Endothelial cell of umbilical vein (primary cell): ENCODE data around the gene CLDN22.

ENCODE experiments used
- CTCF ChIP-seq, 2 donors: IDR thresholded peaks; 1 replicate in 1 of 2; 2 replicates in 1 of 2; pipeline ENCODE4 v1.5.1; 2011; ENCODE audit warnings: low read length in 2 of 2, mild to moderate bottlenecking in 2 of 2, moderate library complexity in 2 of 2, control low read depth in 1 of 2, inconsistent platforms in 1 of 2, low read depth in 1 of 2; ENCODE audit not compliant: insufficient read depth in 1 of 2; ENCODE audit errors: extremely low read depth in 1 of 2
- EZH2 ChIP-seq: IDR thresholded peaks from 2 replicates; pipeline ENCODE4 v1.6.1; 2012; ENCODE audit warnings: borderline replicate concordance, low read depth, mild to moderate bottlenecking, moderate library complexity, low read length, inconsistent platforms; ENCODE audit not compliant: severe bottlenecking
- GATA2 ChIP-seq: IDR thresholded peaks from 2 replicates; pipeline ENCODE4 v1.7.0; 2011; ENCODE audit warnings: low read depth, mild to moderate bottlenecking, moderate library complexity, mixed read lengths, low read length; ENCODE audit not compliant: insufficient read length, insufficient read depth
- MAX ChIP-seq: IDR thresholded peaks from 2 replicates; pipeline ENCODE4 v1.6.1; 2011; ENCODE audit not compliant: insufficient read depth, insufficient read length
- POLR2A ChIP-seq: IDR thresholded peaks from 2 replicates; pipeline ENCODE4 v1.6.1; 2012; ENCODE audit warnings: low read depth, mild to moderate bottlenecking, control low read depth, low read length
- POLR2AphosphoS5 ChIP-seq: IDR thresholded peaks from 2 replicates; pipeline ENCODE4 v1.6.1; 2012; ENCODE audit warnings: low read depth, mild to moderate bottlenecking, control low read depth, low read length, moderate library complexity; ENCODE audit not compliant: insufficient read depth

- TF ChIP-seq POLR2A (no peak), GATA2 (no peak), CTCF (IDR thresholded peaks at IDR 0.05; ENCODE audit: extremely low read depth in 1 of 2, insufficient read depth in 1 of 2, low read depth in 1 of 2, low read length in 2 of 2) (no peak), EZH2 (no peak), MAX (no peak), POLR2AphosphoS5 (no peak)
These were observed 7.2 kb downstream of the CLDN22 start for GRCh38 chr4:183312841-183313240.
